Measurements from ENCODE around the gene RALGPS2. TPM values are rescaled to one million over a fixed set of nuclear protein-coding genes. Genes with fewer than 3 reads are reported as not detected.

Gene RALGPS2
- total and polyA plus RNA-seq, 2 of the 8 experiments (the other 6 are each of a cell fraction or from before 2014, with no cell fraction given), result 6.7 to 38.0 TPM

- ChIA-PET POLR2A (ENCODE audit: partially characterized antibody) (no interaction called here), CTCF (ENCODE audit: partially characterized antibody) (interaction anchor here (1.7 to 3.3 kb wide), 2 partner anchors 9 to 65 kb away, joined by 5 to 19 read pairs; no protein-coding TSS in a partner anchor)
- H3K9me3 ChIP-seq (ENCODE audit: insufficient read depth in 2 of 2, low read depth in 1 of 2, low read length in 1 of 2), result no peaks in the 10 kb centered on the region
- H2AK5ac ChIP-seq (ENCODE audit: low read depth, low read length), result no peak overlapping the region
- H4K5ac ChIP-seq (ENCODE audit: insufficient read length, low read depth, low read length), result no peak overlapping the region
- no peak overlapping the region for H3K4ac ChIP-seq (replicated peaks; ENCODE audit: insufficient read length, low read depth, low read length)
- no peaks in the 10 kb centered on the region for H3K79me1 ChIP-seq (ENCODE audit: low read depth, low read length)
- H3K18ac ChIP-seq (ENCODE audit: extremely low read depth, low read length), result no peak overlapping the region
- H2BK120ac ChIP-seq (replicated peaks; ENCODE audit: low read depth, low read length), result no peak overlapping the region
- peaks cover 0 to 2% (median 0%) of the 10 kb centered on the region in 4 experiments; a peak in 2 of 7 replicates for H3K4me1 ChIP-seq (replicated peaks in 1 of 4; ENCODE audit: control insufficient read depth in 3 of 4, insufficient read depth in 4 of 4, low read length in 3 of 4)
- no peak overlapping the region for H4K8ac ChIP-seq (ENCODE audit: extremely low read depth, insufficient read depth, low read length)
- H3K9ac ChIP-seq (replicated peaks in 1 of 4; ENCODE audit: extremely low read depth in 1 of 4, low read depth in 3 of 4, low read length in 3 of 4), result no peak overlapping the region
- H2BK20ac ChIP-seq (ENCODE audit: low read length), result no peak overlapping the region
- no peak overlapping the region for H3K27ac ChIP-seq (ENCODE audit: low read depth, low read length)
- H2AFZ ChIP-seq (ENCODE audit: low read length), result no peak overlapping the region
- no peak overlapping the region for H2BK5ac ChIP-seq (ENCODE audit: low read depth, low read length)
- no peaks in the 10 kb centered on the region for H3K79me2 ChIP-seq (ENCODE audit: control insufficient read depth in 1 of 2, insufficient read depth in 2 of 2, low read length in 2 of 2)
- H3K23me2 ChIP-seq (ENCODE audit: low read depth, low read length), result no peaks in the 10 kb centered on the region
- H3K27me3 ChIP-seq (replicated peaks in 1 of 4; ENCODE audit: control insufficient read depth in 3 of 4, extremely low read depth in 1 of 4, insufficient read depth in 3 of 4, low read length in 3 of 4), result no peaks in the 10 kb centered on the region
- FAIRE-seq (no peak), DNase-seq (ENCODE audit: low read depth in 1 of 2, low spot score in 2 of 2) (peak in 1 of 2 experiments; percentile 27)
- H2BK12ac ChIP-seq (ENCODE audit: low read depth, low read length), result no peak overlapping the region
- H3K56ac ChIP-seq (replicated peaks; ENCODE audit: insufficient read length, low read depth, low read length), result no peak overlapping the region
- H4K91ac ChIP-seq (replicated peaks; ENCODE audit: insufficient read length, low read length), result no peak overlapping the region
- H2BK15ac ChIP-seq (ENCODE audit: low read length), result no peak overlapping the region
- H3K4me2 ChIP-seq (ENCODE audit: insufficient read depth in 1 of 2, low read depth in 2 of 2, low read length in 2 of 2), result no peak overlapping the region
- no peaks in the 10 kb centered on the region for H3K36me3 ChIP-seq (ENCODE audit: control insufficient read depth in 2 of 4, insufficient read depth in 4 of 4, low read length in 3 of 4)
- H3K14ac ChIP-seq (ENCODE audit: insufficient read length), result no peak overlapping the region
- H3K23ac ChIP-seq (ENCODE audit: insufficient read length), result no peak overlapping the region
- H4K20me1 ChIP-seq (replicated peaks in 1 of 2; ENCODE audit: control insufficient read depth in 1 of 2, insufficient read depth in 2 of 2, low read length in 2 of 2), result no peaks in the 10 kb centered on the region
- H3K4me3 ChIP-seq (ENCODE audit: extremely low read depth in 1 of 4, insufficient read depth in 2 of 4, low read depth in 3 of 4, low read length in 4 of 4), result no peak overlapping the region
- 89% methylated on average over 5 of the region's 5 CpGs; no CpG with 5 or more reads in 1 of the 2 experiments for WGBS, 2 experiments (ENCODE audit: extremely low coverage in 1 of 2, insufficient coverage in 1 of 2, insufficient read length in 1 of 2, insufficient replicate concordance in 2 of 2, low coverage in 1 of 2, low lambda C conversion rate in 2 of 2, missing lambda C conversion rate in 1 of 2)
- TF ChIP-seq JUN (IDR thresholded peaks at IDR 0.05; ENCODE audit: low read depth, low read length), result no peak
- TF ChIP-seq RBBP5 (IDR thresholded peaks at IDR 0.05; ENCODE audit: borderline replicate concordance, low read depth, low read length), result no peak
- no peak for TF ChIP-seq RNF2 (IDR thresholded peaks at IDR 0.05; ENCODE audit: borderline replicate concordance, low read depth, low read length, missing control alignments, poor library complexity, severe bottlenecking)
- TF ChIP-seq RXRA (IDR thresholded peaks at IDR 0.05; ENCODE audit: insufficient read depth, low read depth, low read length), result no peak
- TF ChIP-seq, protein P1, sequence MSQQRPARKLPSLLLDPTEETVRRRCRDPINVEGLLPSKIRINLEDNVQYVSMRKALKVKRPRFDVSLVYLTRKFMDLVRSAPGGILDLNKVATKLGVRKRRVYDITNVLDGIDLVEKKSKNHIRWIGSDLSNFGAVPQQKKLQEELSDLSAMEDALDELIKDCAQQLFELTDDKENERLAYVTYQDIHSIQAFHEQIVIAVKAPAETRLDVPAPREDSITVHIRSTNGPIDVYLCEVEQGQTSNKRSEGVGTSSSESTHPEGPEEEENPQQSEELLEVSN (IDR thresholded peaks at IDR 0.05), result no peak
- no peak for TF ChIP-seq NRF1 (IDR thresholded peaks at IDR 0.05; ENCODE audit: low read depth, low read length)
- TF ChIP-seq TEAD4 (IDR thresholded peaks at IDR 0.05; ENCODE audit: low read depth, low read length), result no peak
- TF ChIP-seq BRCA1 (IDR thresholded peaks at IDR 0.05; ENCODE audit: low read depth, low read length), result no peak
- no peak for TF ChIP-seq SP1 (IDR thresholded peaks at IDR 0.05; ENCODE audit: low read depth, low read length)
- TF ChIP-seq SRF (IDR thresholded peaks at IDR 0.05; ENCODE audit: low read depth, low read length), result no peak
- no peak for TF ChIP-seq GTF2F1 (IDR thresholded peaks at IDR 0.05; ENCODE audit: borderline replicate concordance, low read depth, low read length)
- no peak for TF ChIP-seq HDAC6 (IDR thresholded peaks at IDR 0.05; ENCODE audit: low read depth, low read length)
- TF ChIP-seq RAD21 (IDR thresholded peaks at IDR 0.05 in 1 of 2, conservative IDR thresholded peaks at IDR 0.05 in 1 of 2; ENCODE audit: low read depth in 2 of 2, low read length in 2 of 2), result no peak
These were observed 212.7 kb downstream of the RALGPS2 start for GRCh38 chr1:178937695-178938094.
